GM23338 (cell line): Measurements from ENCODE around the gene GNPDA1. TPM values are rescaled to one million over a fixed set of nuclear protein-coding genes. Genes with fewer than 3 reads are reported as not detected.
A peak's percentile ranks its signal among the peaks of the same experiment; 100 is the strongest.

ENCODE experiments used
- ATAC-seq: fragments of 200-7000 bp; cut with Tn5 transposase; 3 replicates; pipeline ENCODE4 v1.9.1; 2020
- DNase-seq: peaks from one replicate; pipeline ENCODE4 v3.0.0-alpha.2; 2015; ENCODE audit warnings: low spot score
- H2AFZ ChIP-seq: fragments of 200-600 bp; sonication (generic); 2 replicates; pipeline ENCODE4 v1.8.0; 2016; ENCODE audit warnings: antibody characterized with exemption, mild to moderate bottlenecking, moderate library complexity
- H3F3A ChIP-seq: fragments of 200-600 bp; sonication (generic); replicated peaks from 2 replicates; pipeline ENCODE4 v1.8.0; 2017; ENCODE audit warnings: antibody characterized with exemption, mixed run types, low read depth
- H3K27ac ChIP-seq: fragments of 200-600 bp; sonication (generic); 2 replicates; pipeline ENCODE4 v1.6.1; 2016; ENCODE audit warnings: low read depth
- H3K27me3 ChIP-seq: fragments of 200-600 bp; sonication (generic); 2 replicates; pipeline ENCODE4 v1.8.0; 2016; ENCODE audit warnings: mild to moderate bottlenecking, mixed run types, moderate library complexity; ENCODE audit not compliant: insufficient read depth
- H3K36me3 ChIP-seq: fragments of 200-600 bp; sonication (generic); 2 replicates; pipeline ENCODE4 v1.8.0; 2016; ENCODE audit warnings: mild to moderate bottlenecking; ENCODE audit not compliant: insufficient read depth
- H3K4me1 ChIP-seq: fragments of 200-600 bp; sonication (generic); 2 replicates; pipeline ENCODE4 v1.8.0; 2016; ENCODE audit warnings: mild to moderate bottlenecking, moderate library complexity; ENCODE audit not compliant: insufficient read depth
- H3K4me2 ChIP-seq: fragments of 200-600 bp; sonication (generic); 2 replicates; pipeline ENCODE4 v1.7.1; 2017; ENCODE audit warnings: mixed run types
- H3K4me3 ChIP-seq: fragments of 200-600 bp; sonication (generic); 2 replicates; pipeline ENCODE4 v1.6.1; 2016; ENCODE audit warnings: mixed run types
- H3K79me2 ChIP-seq: fragments of 200-600 bp; sonication (generic); replicated peaks from 2 replicates; pipeline ENCODE4 v1.8.0; 2017; ENCODE audit warnings: mild to moderate bottlenecking; ENCODE audit not compliant: insufficient read depth
- H3K9me2 ChIP-seq: fragments of 200-600 bp; sonication (generic); 2 replicates; pipeline ENCODE4 v1.8.0; 2017; ENCODE audit not compliant: insufficient read depth
- H4K20me1 ChIP-seq: fragments of 200-600 bp; sonication (generic); replicated peaks from 2 replicates; pipeline ENCODE4 v1.8.0; 2017; ENCODE audit warnings: mild to moderate bottlenecking; ENCODE audit not compliant: insufficient read depth
- H3K27ac Mint-ChIP-seq: 2 replicates; pipeline ENCODE4 v1.8.0; 2020; ENCODE audit warnings: inconsistent platforms, mild to moderate bottlenecking, moderate library complexity, mixed read lengths
- H3K27me3 Mint-ChIP-seq: 3 replicates; pipeline ENCODE4 v1.8.0; 2022; ENCODE audit warnings: low read depth, mild to moderate bottlenecking, moderate library complexity, mixed read lengths, inconsistent platforms; ENCODE audit not compliant: insufficient read depth, poor library complexity
- H3K36me3 Mint-ChIP-seq: 3 replicates; pipeline ENCODE4 v1.8.0; 2021; ENCODE audit warnings: low read depth, mild to moderate bottlenecking, inconsistent platforms, moderate library complexity, mixed read lengths
- H3K4me1 Mint-ChIP-seq: 3 replicates; pipeline ENCODE4 v1.8.0; 2020; ENCODE audit warnings: mild to moderate bottlenecking, inconsistent platforms, mixed read lengths
- H3K4me3 Mint-ChIP-seq: 3 replicates; pipeline ENCODE4 v1.8.0; 2021; ENCODE audit warnings: moderate library complexity, mild to moderate bottlenecking, inconsistent platforms, mixed read lengths
- H3K9me3 Mint-ChIP-seq: 3 replicates; pipeline ENCODE4 v1.8.0; 2020; ENCODE audit warnings: moderate library complexity, mild to moderate bottlenecking, inconsistent platforms, mixed read lengths
- CREB1 ChIP-seq: fragments of 250-450 bp; sonication (Bioruptor Pico); IDR thresholded peaks from 2 replicates; pipeline ENCODE4 v1.5.0; 2020; ENCODE audit warnings: low read depth, mild to moderate bottlenecking, moderate library complexity
- CTCF ChIP-seq, 2 experiments: fragments of 200-600 bp in 1 of 2; sonication (generic) in 1 of 2; conservative IDR thresholded peaks; 2 replicates each; pipeline versions ENCODE4 v1.5.1 to v1.6.1; 2016 to 2017; ENCODE audit warnings: antibody characterized with exemption in 2 of 2, low read depth in 2 of 2, mild to moderate bottlenecking in 2 of 2, moderate library complexity in 1 of 2
- EZH2 ChIP-seq: fragments of 200-600 bp; sonication (generic); IDR thresholded peaks from one replicate; pipeline ENCODE4 v1.8.0; 2017; ENCODE audit warnings: antibody characterized with exemption, mild to moderate bottlenecking, low read depth; ENCODE audit not compliant: unreplicated experiment
- EZH2phosphoT487 ChIP-seq: fragments of 200-600 bp; sonication (generic); IDR thresholded peaks from one replicate; pipeline ENCODE4 v1.8.1; 2018; ENCODE audit warnings: antibody characterized with exemption; ENCODE audit not compliant: unreplicated experiment
- JUNB ChIP-seq: IDR thresholded peaks from one replicate; pipeline ENCODE4 v1.6.1; 2016; ENCODE audit warnings: antibody characterized with exemption; ENCODE audit not compliant: unreplicated experiment
- NANOG ChIP-seq: IDR thresholded peaks from 2 replicates; pipeline ENCODE4 v1.6.1; 2016; ENCODE audit warnings: antibody characterized with exemption, borderline replicate concordance
- POLR2AphosphoS5 ChIP-seq: IDR thresholded peaks from 2 replicates; pipeline ENCODE4 v1.6.1; 2016; ENCODE audit warnings: antibody characterized with exemption, low read depth
- REST ChIP-seq: IDR thresholded peaks from one replicate; pipeline ENCODE4 v1.6.1; 2018; ENCODE audit warnings: antibody characterized with exemption; ENCODE audit not compliant: unreplicated experiment
- STAT1 ChIP-seq: IDR thresholded peaks from one replicate; pipeline ENCODE4 v1.6.1; 2016; ENCODE audit warnings: antibody characterized with exemption; ENCODE audit not compliant: unreplicated experiment
- ZNF114 ChIP-seq: fragments of 250-450 bp; sonication (Bioruptor Pico); IDR thresholded peaks from 2 replicates; pipeline ENCODE4 v1.5.0; 2020; ENCODE audit warnings: mild to moderate bottlenecking, moderate library complexity
- polyA plus RNA-seq: library from polyadenylated mRNA; unstranded; fragments of >200 nt; fragmentation: Nextera tagmentation; extraction: Ambion mirVana; gene quantifications from 2 replicates; pipeline ENCODE4 v1.2.1, GENCODE V29; 2016
- total RNA-seq: library from RNA; depleted of rRNA; stranded (reverse); fragments of >200 nt; shearing (Covaris generic); gene quantifications from 2 replicates; pipeline ENCODE4 v1.2.3, GENCODE V29; 2014

The GNPDA1 gene
- total and polyA plus RNA-seq, 2 experiments from 2014 or later: 47.6 to 117 TPM

GRCh38 chr5:142014911-142015584 is 2.2 kb upstream of the GNPDA1 start:
- Mint-ChIP-seq H3K9me3 (peaks cover 5% of the 10 kb centered on the region; the same call in 2 of the 3 replicates), H3K4me3 (no peak overlapping the region; the same call in 2 of the 3 replicates), H3K27me3 (peaks cover 6% of the 10 kb centered on the region), H3K27ac (no peak overlapping the region), H3K4me1 (peaks cover 13% of the 10 kb centered on the region), H3K36me3 (peaks cover 4% of the 10 kb centered on the region; the same call in 2 of the 3 replicates)
- peak; percentile 81 for DNase-seq
- Histone ChIP-seq H3K9me2 (no peaks in the 10 kb centered on the region), H3K27me3 (no peaks in the 10 kb centered on the region), H3K4me3 (no peak overlapping the region), H3K36me3 (no peaks in the 10 kb centered on the region), H4K20me1 (no peaks in the 10 kb centered on the region), H3K4me1 (peaks cover 6% of the 10 kb centered on the region; the same call in 1 of the 2 replicates), H3K27ac (no peak overlapping the region), H3K4me2 (no peak overlapping the region), H3K79me2 (no peaks in the 10 kb centered on the region; the same call in 1 of the 2 replicates), H3F3A (0 out of 2 replicates have a peak, but pooled peaks cover 6% of the 10 kb centered on the region), H2AFZ (no peak overlapping the region; the same call in 1 of the 2 replicates)
- TF ChIP-seq CTCF (conservative IDR thresholded peaks at IDR 0.05; ENCODE audit: low read depth in 2 of 2) (peak; percentile 58 to 64), REST (no peak), POLR2AphosphoS5 (no peak), NANOG (no peak)
- peak; percentile 11; the same call in 1 of the 3 replicates for ATAC-seq

GRCh38 chr5:142013734-142014521 is 1.1 kb upstream of the GNPDA1 start:
- H3K36me3 Mint-ChIP-seq: peaks cover 11% of the 10 kb centered on the region
- Histone ChIP-seq H2AFZ (no peak overlapping the region), H3K4me2 (no peak overlapping the region), H3K4me1 (peaks cover 6% of the 10 kb centered on the region; the same call in 1 of the 2 replicates), H3F3A (0 out of 2 replicates have a peak, but pooled peaks cover 6% of the 10 kb centered on the region), H3K27me3 (no peaks in the 10 kb centered on the region), H3K4me3 (no peak overlapping the region), H4K20me1 (no peaks in the 10 kb centered on the region), H3K36me3 (no peaks in the 10 kb centered on the region), H3K79me2 (no peaks in the 10 kb centered on the region; the same call in 1 of the 2 replicates), H3K9me2 (no peaks in the 10 kb centered on the region), H3K27ac (no peak overlapping the region)
- H3K4me3 Mint-ChIP-seq: peak overlapping the region; percentile 91
- H3K4me1 Mint-ChIP-seq: peaks cover 13% of the 10 kb centered on the region
- no peaks in the 10 kb centered on the region for H3K9me3 Mint-ChIP-seq
- H3K27me3 Mint-ChIP-seq: peaks cover 6% of the 10 kb centered on the region
- DNase-seq: no peak
- H3K27ac Mint-ChIP-seq: no peak overlapping the region
- ATAC-seq: no peak
- TF ChIP-seq JUNB (no peak), EZH2 (no peak), CTCF (conservative IDR thresholded peaks at IDR 0.05; ENCODE audit: low read depth in 2 of 2) (no peak), REST (no peak), STAT1 (no peak), ZNF114 (CRISPR knock-in tag) (no peak), EZH2phosphoT487 (no peak), NANOG (no peak), POLR2AphosphoS5 (no peak), CREB1 (no peak)
